ENCODE data around the gene GLTP.

GLTP gene

GRCh38 chr12:109817627-109818231 is 62.6 kb downstream of the GLTP start:
- TF ChIP-seq MAX (IDR thresholded peaks at IDR 0.05), result no peak
- TF ChIP-seq YY1 (IDR thresholded peaks at IDR 0.05; ENCODE audit: low read depth), result no peak
- TF ChIP-seq NFIC (IDR thresholded peaks at IDR 0.05), result no peak
- no peak for TF ChIP-seq RAD21 (IDR thresholded peaks at IDR 0.05; ENCODE audit: low read depth)
- no peak for TF ChIP-seq USF1 (IDR thresholded peaks at IDR 0.05)
- no peak for TF ChIP-seq EP300 (IDR thresholded peaks at IDR 0.05; ENCODE audit: borderline replicate concordance)
- no peak for TF ChIP-seq CREB1 (IDR thresholded peaks at IDR 0.05; ENCODE audit: low read depth)
- no peak for TF ChIP-seq TAF1 (IDR thresholded peaks at IDR 0.05; ENCODE audit: low read depth)
- no peak for TF ChIP-seq TEAD4 (IDR thresholded peaks at IDR 0.05)
- no peak for TF ChIP-seq ZBTB7A (IDR thresholded peaks at IDR 0.05; ENCODE audit: low read depth)
- no peak for TF ChIP-seq REST (IDR thresholded peaks at IDR 0.05; ENCODE audit: low read depth)
- no peak for TF ChIP-seq CEBPB (IDR thresholded peaks at IDR 0.05)
- no peak for TF ChIP-seq FOXM1 (IDR thresholded peaks at IDR 0.05; ENCODE audit: borderline replicate concordance, low read depth)
- TF ChIP-seq EGR1 (IDR thresholded peaks at IDR 0.05), result no peak
- TF ChIP-seq TCF12 (IDR thresholded peaks at IDR 0.05; ENCODE audit: low read depth), result no peak

GRCh38 chr12:109816870-109817269 is 63.5 kb downstream of the GLTP start:
- TF ChIP-seq YY1 (IDR thresholded peaks at IDR 0.05; ENCODE audit: low read depth) (no peak), CREB1 (IDR thresholded peaks at IDR 0.05; ENCODE audit: low read depth) (no peak), TAF1 (IDR thresholded peaks at IDR 0.05; ENCODE audit: low read depth) (no peak), EP300 (IDR thresholded peaks at IDR 0.05; ENCODE audit: borderline replicate concordance) (no peak), TCF12 (IDR thresholded peaks at IDR 0.05; ENCODE audit: low read depth) (no peak), MAX (IDR thresholded peaks at IDR 0.05) (no peak), ZBTB7A (IDR thresholded peaks at IDR 0.05; ENCODE audit: low read depth) (no peak), NFIC (IDR thresholded peaks at IDR 0.05) (no peak), FOXM1 (IDR thresholded peaks at IDR 0.05; ENCODE audit: borderline replicate concordance, low read depth) (no peak), CEBPB (IDR thresholded peaks at IDR 0.05) (no peak), RAD21 (IDR thresholded peaks at IDR 0.05; ENCODE audit: low read depth) (no peak)

- no peak for TF ChIP-seq YY1 (IDR thresholded peaks at IDR 0.05; ENCODE audit: low read depth)
- no peak for TF ChIP-seq MAX (IDR thresholded peaks at IDR 0.05)
- TF ChIP-seq CREB1 (IDR thresholded peaks at IDR 0.05; ENCODE audit: low read depth), result no peak
- TF ChIP-seq REST (IDR thresholded peaks at IDR 0.05; ENCODE audit: low read depth), result no peak
- TF ChIP-seq USF1 (IDR thresholded peaks at IDR 0.05), result no peak
These were observed 64.4 kb downstream of the GLTP start for GRCh38 chr12:109815757-109816617.

GRCh38 chr12:109815225-109815624 is 65.1 kb downstream of the GLTP start:
- no peak for TF ChIP-seq TCF12 (IDR thresholded peaks at IDR 0.05; ENCODE audit: low read depth)
- no peak for TF ChIP-seq EP300 (IDR thresholded peaks at IDR 0.05; ENCODE audit: borderline replicate concordance)
- TF ChIP-seq YY1 (IDR thresholded peaks at IDR 0.05; ENCODE audit: low read depth), result no peak
- no peak for TF ChIP-seq MAX (IDR thresholded peaks at IDR 0.05)
- TF ChIP-seq ZBTB7A (IDR thresholded peaks at IDR 0.05; ENCODE audit: low read depth), result no peak
- no peak for TF ChIP-seq RAD21 (IDR thresholded peaks at IDR 0.05; ENCODE audit: low read depth)
- TF ChIP-seq FOXM1 (IDR thresholded peaks at IDR 0.05; ENCODE audit: borderline replicate concordance, low read depth), result no peak
- TF ChIP-seq TAF1 (IDR thresholded peaks at IDR 0.05; ENCODE audit: low read depth), result no peak
- TF ChIP-seq USF1 (IDR thresholded peaks at IDR 0.05), result no peak
- TF ChIP-seq CEBPB (IDR thresholded peaks at IDR 0.05), result no peak
- TF ChIP-seq TEAD4 (IDR thresholded peaks at IDR 0.05), result no peak
- no peak for TF ChIP-seq REST (IDR thresholded peaks at IDR 0.05; ENCODE audit: low read depth)
- no peak for TF ChIP-seq CREB1 (IDR thresholded peaks at IDR 0.05; ENCODE audit: low read depth)
- no peak for TF ChIP-seq NFIC (IDR thresholded peaks at IDR 0.05)
- TF ChIP-seq EGR1 (IDR thresholded peaks at IDR 0.05), result no peak

Data from Ishikawa (cell line).